Lung (tissue), 12 donors: Measurements from ENCODE around the gene NHLH1. TPM values are rescaled to one million over a fixed set of nuclear protein-coding genes. Genes with fewer than 3 reads are reported as not detected.

Source experiments
- ATAC-seq: fragments of 200-7000 bp; cut with Tn5 transposase; one replicate; pipeline ENCODE4 v1.9.1; 2020; ENCODE audit warnings: moderate number of reproducible peaks; ENCODE audit not compliant: insufficient read depth, low FRiP score
- DNase-seq, 3 donors: peaks; one replicate each; pipeline ENCODE4 v3.0.0-alpha.2; 2013 to 2017
- H3K27ac ChIP-seq, 2 donors: one replicate each; pipeline ENCODE4 v1.5.1; 2013; ENCODE audit warnings: mild to moderate bottlenecking in 2 of 2, moderate library complexity in 2 of 2, control low read depth in 1 of 2, inconsistent platforms in 1 of 2, low read depth in 1 of 2, low read length in 1 of 2
- H3K27me3 ChIP-seq, 3 donors: one replicate each; pipeline ENCODE4 v1.5.1; 2013; ENCODE audit warnings: low read length in 2 of 3; ENCODE audit not compliant: control insufficient read depth in 3 of 3, insufficient read depth in 3 of 3
- H3K36me3 ChIP-seq, 4 donors: one replicate each; pipeline ENCODE4 v1.5.1; 2013; ENCODE audit warnings: low read length in 4 of 4, mild to moderate bottlenecking in 1 of 4, moderate library complexity in 1 of 4; ENCODE audit not compliant: control insufficient read depth in 4 of 4, insufficient read depth in 4 of 4
- H3K4me1 ChIP-seq, 5 donors: one replicate each; pipeline ENCODE4 v1.5.1; 2013; ENCODE audit warnings: low read length in 5 of 5, mild to moderate bottlenecking in 2 of 5, moderate library complexity in 1 of 5; ENCODE audit not compliant: control insufficient read depth in 5 of 5, insufficient read depth in 5 of 5
- H3K4me3 ChIP-seq: one replicate; pipeline ENCODE4 v1.5.1; 2013; ENCODE audit warnings: mild to moderate bottlenecking, control low read depth, moderate library complexity
- H3K9ac ChIP-seq, 2 donors: one replicate each; pipeline ENCODE4 v1.5.1; 2013; ENCODE audit warnings: low read length in 2 of 2, control low read depth in 1 of 2; ENCODE audit not compliant: insufficient read depth in 1 of 2
- H3K9me3 ChIP-seq, 4 donors: one replicate each; pipeline ENCODE4 v1.5.1; 2013; ENCODE audit warnings: low read length in 3 of 4, mild to moderate bottlenecking in 1 of 4, moderate library complexity in 1 of 4; ENCODE audit not compliant: control insufficient read depth in 4 of 4, insufficient read depth in 3 of 4
- WGBS, 2 donors: extraction: QIAGEN DNeasy Blood & Tissue Kit; methylation state at CpG; one replicate each; pipeline ENCODE4 v1.1.7; 2013; 5-methylcytosine and 5-hydroxymethylcytosine counted together
- polyA plus RNA-seq, 2 donors: library from polyadenylated mRNA; stranded (reverse); fragments of 200-250 nt; gene quantifications; one replicate each; pipeline ENCODE4 v1.2.1, GENCODE V29; 2013
- total RNA-seq, 2 donors: library from RNA; depleted of rRNA in 1 of 2; stranded (reverse); fragments of >200 nt in 1 of 2; gene quantifications; one replicate each; pipeline ENCODE4 v1.2.1, GENCODE V29; 2014 to 2021
- TF ChIP-seq, protein P1 (sequence below): IDR thresholded peaks from 2 replicates; pipeline ENCODE4 v1.5.1; 2012; ENCODE audit warnings: mild to moderate bottlenecking; ENCODE audit errors: control extremely low read depth, extremely low read depth
- donor health status: control.
- donor health status: control.
- donor health status: Bipolar disorder and iron deficiency.
- donor health status: healthy.
- donor health status: DM: yes; HTN: yes; CAD: no.

The NHLH1 gene
- total and polyA plus RNA-seq, 4 donors, result 0.09 to 0.21 (median 0.15) TPM

DNA sequence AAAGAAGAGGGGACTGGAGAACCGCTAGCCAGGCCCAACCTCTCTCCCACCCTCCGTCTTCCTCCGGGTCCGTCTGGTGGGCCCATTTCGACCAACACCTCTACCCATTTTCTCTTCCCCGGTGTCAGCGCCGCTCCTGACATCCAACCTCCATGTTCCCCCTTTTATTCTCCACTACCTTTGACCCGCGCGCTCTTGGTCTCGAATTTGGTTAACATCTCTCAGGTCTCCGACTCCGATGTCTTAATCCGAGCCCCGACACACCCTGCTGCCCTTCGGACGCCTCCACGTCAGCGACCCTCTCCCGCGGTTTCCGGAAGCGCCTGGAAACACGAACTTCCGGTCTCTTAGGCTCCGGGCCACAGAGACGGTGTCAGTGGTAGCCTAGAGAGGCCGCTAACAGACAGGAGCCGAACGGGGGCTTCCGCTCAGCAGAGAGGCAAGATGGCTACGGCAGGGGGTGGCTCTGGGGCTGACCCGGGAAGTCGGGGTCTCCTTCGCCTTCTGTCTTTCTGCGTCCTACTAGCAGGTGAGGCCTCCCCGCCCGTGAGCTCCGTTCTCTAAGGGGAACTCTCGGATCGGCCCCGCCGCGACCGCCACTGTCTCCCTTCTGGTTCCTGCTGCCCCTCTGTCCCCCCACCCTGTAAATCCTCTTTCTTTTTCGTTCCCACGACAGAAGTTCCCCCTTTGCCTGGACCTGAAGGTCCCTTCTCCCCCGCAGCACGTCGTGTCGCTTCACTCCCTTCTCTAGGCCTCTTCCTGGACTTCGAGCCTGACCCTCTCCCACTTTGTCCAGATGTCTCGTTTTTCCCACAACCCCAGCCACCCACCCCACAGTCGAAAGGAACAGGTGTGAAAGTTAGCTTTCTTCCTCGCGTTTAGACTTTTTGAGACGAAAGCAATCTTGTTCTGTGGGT, 23.7 kb upstream of the NHLH1 start, which contains the start of the genes COPA and NCSTN:
TSS of gene COPA (minus strand) at position 298 of the 917 bp plus-strand sequence. CDS start at position 218, 80 bp downstream.
TSS of gene NCSTN (plus strand) at position 431 of the 917 bp plus-strand sequence. CDS start at position 445, 14 bp downstream.
- TF ChIP-seq, protein P1, sequence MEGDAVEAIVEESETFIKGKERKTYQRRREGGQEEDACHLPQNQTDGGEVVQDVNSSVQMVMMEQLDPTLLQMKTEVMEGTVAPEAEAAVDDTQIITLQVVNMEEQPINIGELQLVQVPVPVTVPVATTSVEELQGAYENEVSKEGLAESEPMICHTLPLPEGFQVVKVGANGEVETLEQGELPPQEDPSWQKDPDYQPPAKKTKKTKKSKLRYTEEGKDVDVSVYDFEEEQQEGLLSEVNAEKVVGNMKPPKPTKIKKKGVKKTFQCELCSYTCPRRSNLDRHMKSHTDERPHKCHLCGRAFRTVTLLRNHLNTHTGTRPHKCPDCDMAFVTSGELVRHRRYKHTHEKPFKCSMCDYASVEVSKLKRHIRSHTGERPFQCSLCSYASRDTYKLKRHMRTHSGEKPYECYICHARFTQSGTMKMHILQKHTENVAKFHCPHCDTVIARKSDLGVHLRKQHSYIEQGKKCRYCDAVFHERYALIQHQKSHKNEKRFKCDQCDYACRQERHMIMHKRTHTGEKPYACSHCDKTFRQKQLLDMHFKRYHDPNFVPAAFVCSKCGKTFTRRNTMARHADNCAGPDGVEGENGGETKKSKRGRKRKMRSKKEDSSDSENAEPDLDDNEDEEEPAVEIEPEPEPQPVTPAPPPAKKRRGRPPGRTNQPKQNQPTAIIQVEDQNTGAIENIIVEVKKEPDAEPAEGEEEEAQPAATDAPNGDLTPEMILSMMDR, result no peak
- Histone ChIP-seq H3K9me3 (no peaks in the 10 kb centered on the region), H3K4me3 (peak within 1 kb of the TSS; percentile 92), H3K36me3 (peaks cover 7 to 31% (median 15%) of the 10 kb centered on the region in 4 donors), H3K4me1 (peaks cover 0 to 25% (median 12%) of the 10 kb centered on the region in 5 donors), H3K27ac (peak within 1 kb of the TSS; percentile 75 to 90), H3K9ac (peak within 1 kb of the TSS; percentile 94), H3K27me3 (no peaks in the 10 kb centered on the region)
- peak; percentile 96 for ATAC-seq
- peak; percentile 95 to 98 (median 97) for DNase-seq
- WGBS, 2 donors, result 0 to 1% methylated on average over 58 of the region's 58 CpGs

DNA sequence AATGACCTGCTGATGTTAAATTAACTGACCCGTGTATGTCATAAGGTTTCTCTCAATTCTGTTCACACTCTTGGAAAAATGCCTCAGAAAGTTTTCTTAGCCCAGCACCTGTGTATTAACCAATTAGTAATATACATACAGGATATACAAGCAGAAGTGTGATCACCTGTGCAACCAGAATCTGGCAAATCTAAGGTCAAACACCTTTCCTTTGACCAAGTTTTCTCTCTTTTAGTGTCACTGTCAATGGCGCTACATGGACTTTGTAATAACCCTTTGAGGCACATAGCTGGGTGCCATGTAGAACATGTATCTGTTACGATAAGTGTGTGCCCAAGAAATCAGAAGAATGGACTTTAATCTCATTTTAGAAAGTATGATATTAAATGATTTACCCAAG, 22.6 kb upstream of the NHLH1 start:
- Histone ChIP-seq H3K9ac (peak overlapping the region; percentile 91 to 94), H3K27me3 (no peaks in the 10 kb centered on the region), H3K36me3 (peaks cover 6 to 25% (median 12%) of the 10 kb centered on the region in 4 donors), H3K9me3 (no peaks in the 10 kb centered on the region), H3K4me1 (peaks cover 0 to 25% (median 12%) of the 10 kb centered on the region in 5 donors), H3K4me3 (no peak overlapping the region), H3K27ac (no peak overlapping the region)
- ATAC-seq (no peak), DNase-seq (no peak)
- TF ChIP-seq, protein P1, result no peak
- 82 to 92% methylated on average over 3 of the region's 3 CpGs for WGBS, 2 donors

DNA sequence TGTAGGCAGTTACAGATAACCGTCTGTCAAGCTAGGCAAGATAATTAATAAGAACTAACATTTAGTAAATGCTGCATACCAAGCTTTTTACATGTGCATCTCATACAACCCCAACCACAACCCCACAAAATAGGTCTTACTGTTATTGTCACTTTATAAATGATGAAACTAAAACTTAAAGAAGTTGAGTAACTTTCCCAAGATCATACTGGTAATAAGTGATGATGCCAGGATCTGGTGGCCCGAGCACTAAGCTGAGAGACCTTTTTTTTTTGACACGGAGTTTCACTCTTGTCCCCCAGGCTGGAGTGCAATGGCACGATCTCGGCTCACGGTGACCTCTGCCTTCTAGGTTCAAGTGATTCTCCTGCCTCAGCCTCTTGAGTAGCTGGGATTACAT, 21.9 kb upstream of the NHLH1 start:
- Histone ChIP-seq H3K9me3 (no peaks in the 10 kb centered on the region), H3K36me3 (peaks cover 11 to 26% (median 17%) of the 10 kb centered on the region in 4 donors), H3K27ac (no peak overlapping the region), H3K27me3 (no peaks in the 10 kb centered on the region), H3K4me1 (peaks cover 0 to 25% (median 12%) of the 10 kb centered on the region in 5 donors), H3K9ac (no peak overlapping the region), H3K4me3 (no peak overlapping the region)
- no peak for DNase-seq
- 92 to 93% methylated on average over 6 of the region's 6 CpGs for WGBS, 2 donors
- ATAC-seq, result no peak
- TF ChIP-seq, protein P1, result no peak
